K562 (cell line): ENCODE measurements around the gene LAMB1. TPM values are rescaled to one million over a fixed set of nuclear protein-coding genes. Genes with fewer than 3 reads are reported as not detected.

Source experiments
- CBX2 ChIP-seq: fragments of 200-600 bp; sonication (generic); IDR thresholded peaks from one replicate; pipeline ENCODE4 v1.6.1; 2012; ENCODE audit warnings: mild to moderate bottlenecking, low read length, inconsistent platforms; ENCODE audit not compliant: insufficient read depth, poor library complexity, severe bottlenecking
- CBX5 ChIP-seq: IDR thresholded peaks from 2 replicates; pipeline ENCODE4 v1.6.1; 2014; ENCODE audit warnings: low read depth, borderline replicate concordance
- COPS2 ChIP-seq: fragments of 450-650 bp; conservative IDR thresholded peaks from 2 replicates; pipeline ENCODE4 v1.6.1; 2016; ENCODE audit warnings: mild to moderate bottlenecking, moderate library complexity
- ELF1 ChIP-seq: fragments of 200-800 bp; sonication (Bioruptor generic); IDR thresholded peaks from 2 replicates; pipeline ENCODE4 v1.6.1; 2016; ENCODE audit warnings: missing genetic modification characterization, missing compliant biosample characterization
- EZH2 ChIP-seq: IDR thresholded peaks from 2 replicates; pipeline ENCODE4 v1.6.1; 2012; ENCODE audit warnings: low read depth, mild to moderate bottlenecking, inconsistent platforms, low read length, borderline replicate concordance
- GABPB1 ChIP-seq: sonication (generic); formaldehyde crosslinking; IDR thresholded peaks from 2 replicates; pipeline ENCODE4 v1.8.0; 2022; ENCODE audit warnings: mild to moderate bottlenecking, missing genetic modification reagents
- HDAC8 ChIP-seq: fragments of 450-650 bp; IDR thresholded peaks from 2 replicates; pipeline ENCODE4 v1.6.1; 2016; ENCODE audit warnings: mild to moderate bottlenecking, missing genetic modification characterization, moderate library complexity, missing compliant biosample characterization
- IRF2 ChIP-seq: sonication (generic); formaldehyde crosslinking; IDR thresholded peaks from 2 replicates; pipeline ENCODE4 v1.8.1; 2022; ENCODE audit warnings: mild to moderate bottlenecking, missing genetic modification reagents
- KDM1A ChIP-seq, 2 experiments: fragments of 450-650 bp; IDR thresholded peaks; 2 replicates each; pipeline ENCODE4 v1.6.1; 2016; ENCODE audit warnings: mild to moderate bottlenecking in 2 of 2
- KLF16 ChIP-seq: IDR thresholded peaks from 2 replicates; pipeline ENCODE4 v1.6.1; 2016; ENCODE audit warnings: antibody characterized with exemption
- MBD2 ChIP-seq: sonication (generic); IDR thresholded peaks from 2 replicates; pipeline ENCODE4 v1.6.1; 2016; ENCODE audit warnings: low read depth, borderline replicate concordance
- NR2C1 ChIP-seq, 2 experiments: fragments of 450-650 bp; IDR thresholded peaks; 2 replicates each; pipeline ENCODE4 v1.6.1; 2017; ENCODE audit warnings: mild to moderate bottlenecking in 2 of 2, antibody characterized with exemption in 1 of 2, inconsistent platforms in 1 of 2, missing compliant biosample characterization in 1 of 2, missing genetic modification characterization in 1 of 2
- PATZ1 ChIP-seq: fragments of 250-450 bp; sonication (Bioruptor Pico); IDR thresholded peaks from 2 replicates; pipeline ENCODE4 v1.5.0; 2020; ENCODE audit warnings: mild to moderate bottlenecking, borderline replicate concordance
- POLR2B ChIP-seq: fragments of 450-650 bp; IDR thresholded peaks from 2 replicates; pipeline ENCODE4 v1.6.1; 2018; ENCODE audit warnings: low read depth; ENCODE audit not compliant: partially characterized antibody
- RBFOX2 ChIP-seq: fragments of 200-400 bp; formaldehyde crosslinking; IDR thresholded peaks from 2 replicates; pipeline ENCODE4 v1.6.1; 2017; ENCODE audit warnings: low read depth, mild to moderate bottlenecking, low read length, moderate library complexity
- SFPQ ChIP-seq: fragments of 200-400 bp; formaldehyde crosslinking; IDR thresholded peaks from 2 replicates; pipeline ENCODE4 v1.6.1; 2017; ENCODE audit warnings: mild to moderate bottlenecking, low read depth, low read length, moderate library complexity
- TAL1 ChIP-seq: fragments of 450-650 bp; IDR thresholded peaks from 2 replicates; pipeline ENCODE4 v1.6.1; 2016; ENCODE audit warnings: mild to moderate bottlenecking
- TCF7 ChIP-seq: sonication (generic); IDR thresholded peaks from 2 replicates; pipeline ENCODE4 v1.6.1; 2016; ENCODE audit warnings: antibody characterized with exemption, borderline replicate concordance
- TGIF2 ChIP-seq: sonication (generic); formaldehyde crosslinking; IDR thresholded peaks from 2 replicates; pipeline ENCODE4 v1.8.1; 2022; ENCODE audit warnings: mild to moderate bottlenecking, missing genetic modification reagents, moderate library complexity
- TSC22D4 ChIP-seq: fragments of 450-650 bp; IDR thresholded peaks from 2 replicates; pipeline ENCODE4 v1.6.1; 2016; ENCODE audit warnings: missing genetic modification characterization, missing biosample characterization, control low read depth
- ZNF143 ChIP-seq: sonication (generic); formaldehyde crosslinking; IDR thresholded peaks from 2 replicates; pipeline ENCODE4 v1.9.0; 2022; ENCODE audit warnings: mild to moderate bottlenecking, missing genetic modification reagents
- ZNF165 ChIP-seq: fragments of 250-450 bp; sonication (Bioruptor Pico); IDR thresholded peaks from 2 replicates; pipeline ENCODE4 v1.4.0; 2020; ENCODE audit warnings: borderline replicate concordance
- ZNF23 ChIP-seq: fragments of 250-450 bp; sonication (Bioruptor Pico); IDR thresholded peaks from 2 replicates; pipeline ENCODE4 v1.4.0; 2020; ENCODE audit warnings: mild to moderate bottlenecking
- ZNF431 ChIP-seq: sonication (generic); formaldehyde crosslinking; IDR thresholded peaks from 2 replicates; pipeline ENCODE4 v1.8.0; 2022; ENCODE audit warnings: mild to moderate bottlenecking, missing genetic modification reagents
- polyA plus RNA-seq, 8 experiments: library from polyadenylated mRNA; depleted of rRNA in 4 of 8; stranded (reverse) in 5 of 8; unstranded in 3 of 8; fragments of >200 nt; fragmentation: Nextera tagmentation in 2 of 8; fragmentation: Illumina TruSeq in 1 of 8; extraction: Ambion mirVana in 2 of 8; extraction: Trizol in 1 of 8; gene quantifications; 2 replicates each; pipeline versions ENCODE4 v1.2.1 to v1.2.3, GENCODE V29; 2011 to 2014; ENCODE audit warnings: inconsistent platforms in 1 of 8, missing spikeins in 1 of 8
- total RNA-seq, 7 experiments: library from RNA; depleted of rRNA in 6 of 7; stranded (reverse); fragments of >200 nt in 6 of 7; fragmentation: Illumina TruSeq in 2 of 7; extraction: Trizol in 2 of 7; gene quantifications; 2 replicates each; pipeline versions ENCODE4 v1.2.1 to v1.2.3, GENCODE V29; 2011 to 2021; ENCODE audit warnings: low replicate concordance in 1 of 7

The LAMB1 gene
- total and polyA plus RNA-seq, 9 of the 15 experiments (the other 6 are each of a cell fraction or from before 2014, with no cell fraction given) = 6.0 to 17.7 (median 12.3) TPM

- no peak for TF ChIP-seq PATZ1 (CRISPR knock-in tag)
- 0 out of 2 replicates have a peak, but pooled peaks have one; percentile 32 for TF ChIP-seq ZNF431 (CRISPR knock-in tag)
- TF ChIP-seq POLR2B = no peak
- TF ChIP-seq KDM1A (IDR thresholded peaks at IDR 0.05) = peak; percentile 99
- TF ChIP-seq ZNF143 = no peak
- no peak for TF ChIP-seq ZNF165 (CRISPR knock-in tag)
- TF ChIP-seq KLF16 = peak; percentile 73
- peak; percentile 50; the same call in 1 of the 2 replicates for TF ChIP-seq ELF1 (tag)
- peak; percentile 91 for TF ChIP-seq TAL1
- TF ChIP-seq IRF2 (CRISPR knock-in tag) = no peak
- no peak for TF ChIP-seq SFPQ
- no peak for TF ChIP-seq CBX2
- peak; percentile 85 for TF ChIP-seq NR2C1 (IDR thresholded peaks at IDR 0.05)
- peak; percentile 88 for TF ChIP-seq NR2C1 (tag; IDR thresholded peaks at IDR 0.05)
- TF ChIP-seq GABPB1 = 0 out of 2 replicates have a peak, but pooled peaks have one; percentile 44
- TF ChIP-seq HDAC8 (tag) = no peak
- TF ChIP-seq MBD2 = peak; percentile 61
- TF ChIP-seq TGIF2 (CRISPR knock-in tag) = no peak
- no peak for TF ChIP-seq COPS2
- no peak for TF ChIP-seq RBFOX2
- TF ChIP-seq EZH2 = no peak
- TF ChIP-seq TCF7 = peak; percentile 25; the same call in 1 of the 2 replicates
- no peak for TF ChIP-seq TSC22D4 (tag)
- no peak for TF ChIP-seq CBX5
- TF ChIP-seq ZNF23 (CRISPR knock-in tag) = no peak
These were observed 9.8 kb upstream of the LAMB1 start (continued) for GRCh38 chr7:108012499-108013430.
